ENCODE data around the gene DOCK9.

DNA sequence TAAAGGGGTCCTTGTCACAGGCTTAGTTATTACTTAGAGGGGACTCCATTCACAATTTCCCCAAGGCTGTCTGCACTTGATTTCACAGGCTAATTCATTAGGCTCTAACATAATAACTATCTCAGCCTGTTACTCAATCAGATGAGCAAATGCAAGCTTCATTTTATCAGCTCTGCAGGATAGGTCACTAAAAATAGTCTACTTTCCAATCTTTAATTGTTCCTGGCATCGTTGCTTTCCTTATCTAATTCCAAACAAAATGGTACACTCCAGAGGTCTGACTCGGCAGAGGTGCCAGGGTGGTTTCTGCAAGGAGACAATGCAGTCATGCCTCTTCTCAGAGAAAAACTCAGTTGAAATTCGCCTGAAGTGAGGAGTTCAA lies 155.6 kb downstream of the DOCK9 start:
- TF ChIP-seq, protein P1, sequence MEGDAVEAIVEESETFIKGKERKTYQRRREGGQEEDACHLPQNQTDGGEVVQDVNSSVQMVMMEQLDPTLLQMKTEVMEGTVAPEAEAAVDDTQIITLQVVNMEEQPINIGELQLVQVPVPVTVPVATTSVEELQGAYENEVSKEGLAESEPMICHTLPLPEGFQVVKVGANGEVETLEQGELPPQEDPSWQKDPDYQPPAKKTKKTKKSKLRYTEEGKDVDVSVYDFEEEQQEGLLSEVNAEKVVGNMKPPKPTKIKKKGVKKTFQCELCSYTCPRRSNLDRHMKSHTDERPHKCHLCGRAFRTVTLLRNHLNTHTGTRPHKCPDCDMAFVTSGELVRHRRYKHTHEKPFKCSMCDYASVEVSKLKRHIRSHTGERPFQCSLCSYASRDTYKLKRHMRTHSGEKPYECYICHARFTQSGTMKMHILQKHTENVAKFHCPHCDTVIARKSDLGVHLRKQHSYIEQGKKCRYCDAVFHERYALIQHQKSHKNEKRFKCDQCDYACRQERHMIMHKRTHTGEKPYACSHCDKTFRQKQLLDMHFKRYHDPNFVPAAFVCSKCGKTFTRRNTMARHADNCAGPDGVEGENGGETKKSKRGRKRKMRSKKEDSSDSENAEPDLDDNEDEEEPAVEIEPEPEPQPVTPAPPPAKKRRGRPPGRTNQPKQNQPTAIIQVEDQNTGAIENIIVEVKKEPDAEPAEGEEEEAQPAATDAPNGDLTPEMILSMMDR (IDR thresholded peaks at IDR 0.05; ENCODE audit: insufficient read depth, low read depth, low read length) = no peak
- no peak for TF ChIP-seq EZH2 (IDR thresholded peaks at IDR 0.05; ENCODE audit: insufficient read depth, low read length)
